IMR-90 (cell line): ENCODE results near the gene LCAT.

Experiments
- BHLHE40 ChIP-seq: fragments of 150-350 bp; IDR thresholded peaks from 2 replicates; pipeline ENCODE4 v1.6.1; 2016; ENCODE audit warnings: mild to moderate bottlenecking, low read depth, low read length
- CTCF ChIP-seq: conservative IDR thresholded peaks from 2 replicates; pipeline ENCODE4 v1.5.1; 2012; ENCODE audit warnings: mild to moderate bottlenecking, low read depth, low read length, improper control_type of control experiment
- MAFK ChIP-seq: IDR thresholded peaks from 2 replicates; pipeline ENCODE4 v1.6.1; 2012; ENCODE audit warnings: low read depth, low read length, improper control_type of control experiment
- MXI1 ChIP-seq: IDR thresholded peaks from 2 replicates; pipeline ENCODE4 v1.6.1; 2012; ENCODE audit warnings: low read depth, mild to moderate bottlenecking, low read length, moderate library complexity, borderline replicate concordance
- NFE2L2 ChIP-seq: fragments of 150-350 bp; IDR thresholded peaks from 2 replicates; pipeline ENCODE4 v1.6.1; 2016; ENCODE audit warnings: low read depth, mild to moderate bottlenecking, low read length
- POLR2A ChIP-seq: IDR thresholded peaks from 2 replicates; pipeline ENCODE4 v1.6.1; 2012; ENCODE audit warnings: mild to moderate bottlenecking, low read depth, low read length
- RAD21 ChIP-seq: IDR thresholded peaks from 2 replicates; pipeline ENCODE4 v1.6.1; 2012; ENCODE audit warnings: low read length, improper control_type of control experiment
- SMC3 ChIP-seq: fragments of 150-350 bp; IDR thresholded peaks from 2 replicates; pipeline ENCODE4 v1.6.1; 2016; ENCODE audit warnings: low read depth, mild to moderate bottlenecking, antibody characterized with exemption, low read length, moderate library complexity
- TF ChIP-seq, protein P1 (sequence below): fragments of 150-350 bp; IDR thresholded peaks from 2 replicates; pipeline ENCODE4 v1.6.1; 2017; ENCODE audit warnings: mild to moderate bottlenecking, antibody characterized with exemption, low read length, low read depth

DNA sequence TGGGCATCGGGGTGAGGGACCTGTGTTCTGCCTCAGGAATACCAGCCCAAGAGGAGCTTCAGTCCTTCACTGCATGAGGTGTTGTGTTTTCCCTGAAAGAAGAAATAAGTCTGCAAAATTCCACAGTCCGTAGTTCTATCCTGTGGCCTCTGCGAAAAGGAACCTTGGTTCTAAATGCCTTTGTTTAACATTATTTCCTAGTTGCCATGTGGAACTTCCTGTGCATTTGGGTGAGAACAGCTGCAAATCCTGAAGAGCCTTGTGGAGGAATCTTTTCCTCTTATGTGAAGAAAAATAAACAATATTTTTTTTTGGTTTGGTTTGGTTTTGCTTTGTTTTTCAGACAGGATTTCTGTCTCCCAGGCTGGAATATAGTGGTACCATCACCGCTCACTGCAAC is 41.1 kb downstream of the LCAT start:
- no peak for TF ChIP-seq CTCF
- TF ChIP-seq NFE2L2, result no peak
- no peak for TF ChIP-seq RAD21
- no peak for TF ChIP-seq BHLHE40
- TF ChIP-seq POLR2A, result no peak
- no peak for TF ChIP-seq MAFK
- TF ChIP-seq SMC3, result no peak
- TF ChIP-seq, protein P1, sequence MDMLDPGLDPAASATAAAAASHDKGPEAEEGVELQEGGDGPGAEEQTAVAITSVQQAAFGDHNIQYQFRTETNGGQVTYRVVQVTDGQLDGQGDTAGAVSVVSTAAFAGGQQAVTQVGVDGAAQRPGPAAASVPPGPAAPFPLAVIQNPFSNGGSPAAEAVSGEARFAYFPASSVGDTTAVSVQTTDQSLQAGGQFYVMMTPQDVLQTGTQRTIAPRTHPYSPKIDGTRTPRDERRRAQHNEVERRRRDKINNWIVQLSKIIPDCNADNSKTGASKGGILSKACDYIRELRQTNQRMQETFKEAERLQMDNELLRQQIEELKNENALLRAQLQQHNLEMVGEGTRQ, result no peak
- TF ChIP-seq MXI1, result no peak
